HG03060 (cell line): ENCODE data around the gene WWOX.

Source experiments
- ATAC-seq: cut with Tn5 transposase; IDR thresholded peaks from one replicate; pipeline ENCODE4 v1.9.1; 2021; ENCODE audit warnings: low read depth, moderate number of reproducible peaks; ENCODE audit not compliant: unreplicated experiment

The WWOX gene

GRCh38 chr16:78619811-78620210 is 520.4 kb downstream of the WWOX start:
- ATAC-seq = no peak

GRCh38 chr16:78620291-78620690 is 520.8 kb downstream of the WWOX start:
- no peak for ATAC-seq

- no peak for ATAC-seq
These were observed 524.3 kb downstream of the WWOX start for GRCh38 chr16:78623796-78624195.

GRCh38 chr16:78624366-78624765 is 524.9 kb downstream of the WWOX start:
- no peak for ATAC-seq

GRCh38 chr16:78628461-78629045 is 529.1 kb downstream of the WWOX start:
- no peak for ATAC-seq

GRCh38 chr16:78629173-78629572 is 529.7 kb downstream of the WWOX start:
- no peak for ATAC-seq

- no peak for ATAC-seq
These were observed 530.6 kb downstream of the WWOX start for GRCh38 chr16:78630102-78630501.

GRCh38 chr16:78633551-78633950 is 534.1 kb downstream of the WWOX start:
- no peak for ATAC-seq

GRCh38 chr16:78635807-78636206 is 536.4 kb downstream of the WWOX start:
- no peak for ATAC-seq

GRCh38 chr16:78638371-78638770 is 538.9 kb downstream of the WWOX start:
- no peak for ATAC-seq

- ATAC-seq = no peak
These were observed 540.3 kb downstream of the WWOX start for GRCh38 chr16:78639775-78640174.

GRCh38 chr16:78640886-78641285 is 541.4 kb downstream of the WWOX start:
- ATAC-seq = no peak

GRCh38 chr16:78641433-78641832 is 542.0 kb downstream of the WWOX start:
- no peak for ATAC-seq

- no peak for ATAC-seq
These were observed 543.3 kb downstream of the WWOX start for GRCh38 chr16:78642621-78643285.

GRCh38 chr16:78645657-78646056 is 546.2 kb downstream of the WWOX start:
- no peak for ATAC-seq

GRCh38 chr16:78647019-78647418 is 547.6 kb downstream of the WWOX start:
- no peak for ATAC-seq

GRCh38 chr16:78647491-78647890 is 548.0 kb downstream of the WWOX start:
- no peak for ATAC-seq

GRCh38 chr16:78648517-78648916 is 549.1 kb downstream of the WWOX start:
- no peak for ATAC-seq

- no peak for ATAC-seq
These were observed 551.1 kb downstream of the WWOX start for GRCh38 chr16:78650339-78651074.

GRCh38 chr16:78654929-78655328 is 555.5 kb downstream of the WWOX start:
- ATAC-seq = no peak

- ATAC-seq = no peak
These were observed 556.1 kb downstream of the WWOX start for GRCh38 chr16:78655331-78656113.
